Erythroblast (primary cell): ENCODE measurements around the gene FUZ.

Experiments used
- GATA1 ChIP-seq: IDR thresholded peaks from 2 replicates; pipeline ENCODE4 v1.6.1; 2011; ENCODE audit warnings: low read depth, mild to moderate bottlenecking, control low read depth, low read length, moderate library complexity
- POLR2A ChIP-seq: IDR thresholded peaks from 2 replicates; pipeline ENCODE4 v1.6.1; 2011; ENCODE audit warnings: mild to moderate bottlenecking, low read length

DNA sequence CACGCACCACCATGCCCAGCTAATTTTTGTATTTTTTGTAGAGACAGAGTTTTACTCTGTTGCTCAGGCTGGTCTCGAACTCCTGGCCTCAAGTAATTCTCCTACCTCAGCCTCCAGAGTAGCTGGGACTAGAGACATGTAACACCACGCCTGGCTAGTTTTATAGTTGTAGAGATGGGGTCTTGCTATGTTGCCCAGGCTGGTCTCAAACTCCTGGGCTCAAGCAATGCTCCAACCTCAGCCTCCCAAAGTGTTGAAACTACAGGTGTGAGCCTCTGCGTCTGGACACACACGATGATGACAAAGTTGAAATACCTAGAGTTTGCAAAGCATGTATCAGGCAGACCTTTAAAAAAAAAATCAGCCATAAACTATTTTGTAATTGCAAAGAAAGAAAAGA is 33.3 kb upstream of the FUZ start:
- TF ChIP-seq POLR2A, result no peak
- no peak for TF ChIP-seq GATA1
